ENCODE results near the gene RPGRIP1L. TPM values are rescaled to one million over a fixed set of nuclear protein-coding genes. Genes with fewer than 3 reads are reported as not detected.

The RPGRIP1L gene
- total and polyA plus RNA-seq, 9 of the 15 experiments (the other 6 are each of a cell fraction or from before 2014, with no cell fraction given): 3.2 to 7.7 (median 5.8) TPM

DNA sequence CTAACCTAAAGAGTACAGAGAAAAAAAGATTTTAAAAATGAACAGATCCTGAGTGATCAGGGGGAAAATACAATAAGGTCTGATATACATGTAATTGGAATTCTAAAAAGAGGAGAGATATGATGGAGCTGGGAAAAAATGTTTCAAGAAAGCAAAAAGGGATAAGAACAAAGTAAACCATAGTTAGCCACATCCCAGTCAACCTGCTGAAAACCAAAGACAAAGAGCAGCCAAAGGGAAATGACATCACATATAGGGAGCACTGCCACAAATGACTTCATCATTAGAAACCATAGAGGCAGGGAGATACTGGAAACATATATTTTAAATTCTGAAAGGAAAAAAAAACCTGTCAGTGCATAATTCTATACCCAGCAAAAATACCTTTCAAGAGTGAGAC lies 131.9 kb downstream of the RPGRIP1L start:
- TF ChIP-seq KDM2B (CRISPR knock-in tag; IDR thresholded peaks at IDR 0.05): no peak
- TF ChIP-seq MLLT1 (IDR thresholded peaks at IDR 0.05): no peak
- TF ChIP-seq, protein P1, sequence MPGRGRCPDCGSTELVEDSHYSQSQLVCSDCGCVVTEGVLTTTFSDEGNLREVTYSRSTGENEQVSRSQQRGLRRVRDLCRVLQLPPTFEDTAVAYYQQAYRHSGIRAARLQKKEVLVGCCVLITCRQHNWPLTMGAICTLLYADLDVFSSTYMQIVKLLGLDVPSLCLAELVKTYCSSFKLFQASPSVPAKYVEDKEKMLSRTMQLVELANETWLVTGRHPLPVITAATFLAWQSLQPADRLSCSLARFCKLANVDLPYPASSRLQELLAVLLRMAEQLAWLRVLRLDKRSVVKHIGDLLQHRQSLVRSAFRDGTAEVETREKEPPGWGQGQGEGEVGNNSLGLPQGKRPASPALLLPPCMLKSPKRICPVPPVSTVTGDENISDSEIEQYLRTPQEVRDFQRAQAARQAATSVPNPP (IDR thresholded peaks at IDR 0.05; ENCODE audit: borderline replicate concordance, insufficient read depth, insufficient read length): no peak
- TF ChIP-seq ZNF197 (CRISPR knock-in tag; IDR thresholded peaks at IDR 0.05; ENCODE audit: low read depth): no peak
- TF ChIP-seq CTCF (IDR thresholded peaks at IDR 0.05 in 2 of 3, conservative IDR thresholded peaks at IDR 0.05 in 1 of 3; ENCODE audit: insufficient read depth in 2 of 3, low read depth in 1 of 3, low read length in 3 of 3): no peak
- FAIRE-seq (no peak), DNase-seq (ENCODE audit: extremely low read depth in 1 of 4, low spot score in 3 of 4) (no peak), ATAC-seq (no peak)
- Histone ChIP-seq H3K4me3 (no peak overlapping the region), H3K27ac (ENCODE audit: extremely low read depth, low read depth, low read length) (no peak overlapping the region), H3K79me2 (ENCODE audit: control insufficient read depth, insufficient read depth, low read length) (no peaks in the 10 kb centered on the region), H3K27me3 (ENCODE audit: control insufficient read depth in 2 of 2, insufficient read depth in 2 of 2, low read length in 2 of 2) (no peaks in the 10 kb centered on the region; a peak in 1 of 5 replicates), H3K4me1 (replicated peaks in 1 of 2; ENCODE audit: control insufficient read depth in 2 of 2, insufficient read depth in 2 of 2, low read length in 2 of 2) (no peaks in the 10 kb centered on the region), H3K36me3 (ENCODE audit: control insufficient read depth, insufficient read depth, low read length) (no peaks in the 10 kb centered on the region), H3K4me2 (ENCODE audit: insufficient read depth, low read length) (no peak overlapping the region), H3K9ac (ENCODE audit: insufficient read depth in 1 of 2, low read depth in 2 of 2, low read length in 2 of 2) (no peak overlapping the region), H2AFZ (ENCODE audit: low read depth, low read length) (no peak overlapping the region), H3K9me3 (replicated peaks; ENCODE audit: control insufficient read depth, insufficient read depth, low read depth, low read length) (no peaks in the 10 kb centered on the region), H3K9me1 (ENCODE audit: control insufficient read depth, insufficient read depth, low read length) (no peaks in the 10 kb centered on the region), H4K20me1 (replicated peaks; ENCODE audit: control insufficient read depth, insufficient read depth, low read length) (no peaks in the 10 kb centered on the region)
- intact Hi-C loops (cut with micrococcal nuclease): no loop called here
- in situ Hi-C loops (cut with MboI): no loop called here
- ChIA-PET POLR2A (interaction anchor here (0.6 kb wide), 1 partner anchor 467 kb away, joined by 4 read pairs; no protein-coding TSS in a partner anchor), CTCF (ENCODE audit: low intra/inter-chr PET ratio) (no interaction called here)
- BruUV-seq (replicated peaks): no TSS peak
